NCI-H187 (cell line): ENCODE results near the gene CLUH.
"Not testable (repeated sequence)": the region's sequence is repeated elsewhere in the genome, so short reads cannot be mapped to it uniquely, and the experiment has no call there.

Source experiments
- DNase-seq, 2 experiments: peaks; one replicate each; lab custom pipeline; 2025; lab: John Stamatoyannopoulos, UW

The CLUH gene

DNA sequence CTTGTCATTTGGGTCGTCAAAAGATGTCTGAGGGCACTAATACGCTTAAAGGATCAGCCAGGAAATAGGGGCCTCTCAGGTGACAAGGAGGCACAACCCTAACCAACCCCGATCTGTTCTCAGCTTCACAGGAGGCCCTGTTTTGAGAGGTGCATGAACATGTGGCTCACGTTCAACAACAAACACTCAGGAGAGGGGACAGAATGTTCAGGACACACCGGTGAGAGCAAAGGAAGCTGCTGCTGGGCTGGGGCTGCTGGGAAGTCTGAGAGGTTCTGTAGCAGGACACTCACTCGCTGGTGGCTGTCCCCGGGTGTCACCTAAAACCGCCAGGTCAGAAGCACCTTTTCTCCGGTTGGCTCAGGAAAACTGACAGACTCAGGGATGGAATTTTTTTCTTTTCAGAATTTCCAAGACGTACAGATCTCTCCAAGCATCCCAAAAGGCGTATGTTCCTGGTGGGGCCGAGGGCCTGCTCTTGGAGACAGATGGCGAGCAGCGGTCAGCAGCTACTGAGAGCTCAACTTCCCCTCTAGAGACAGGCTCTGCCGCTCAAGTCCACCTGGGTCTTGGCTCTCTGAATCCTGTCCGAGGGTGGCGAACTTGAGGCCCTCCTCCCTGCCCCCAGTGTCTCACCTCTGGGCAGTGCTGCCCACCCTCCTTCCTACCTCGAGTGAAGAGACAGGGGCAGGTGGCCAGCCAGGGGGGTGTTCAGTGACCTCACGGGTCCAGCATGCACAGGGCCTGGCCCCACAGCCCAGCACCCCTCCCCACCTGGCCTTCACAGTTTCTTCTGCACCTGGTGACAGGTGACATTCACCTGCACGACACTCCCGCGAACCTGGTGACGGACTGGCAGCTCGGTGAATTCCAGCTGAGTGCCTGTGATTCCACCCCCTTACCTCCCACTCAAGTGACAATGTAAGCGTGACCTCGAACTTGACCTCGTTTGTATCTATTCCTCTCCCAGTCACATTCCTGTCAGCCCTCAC is 22.9 kb downstream of the CLUH start:
- DNase-seq = peak; percentile 29 to 57

DNA sequence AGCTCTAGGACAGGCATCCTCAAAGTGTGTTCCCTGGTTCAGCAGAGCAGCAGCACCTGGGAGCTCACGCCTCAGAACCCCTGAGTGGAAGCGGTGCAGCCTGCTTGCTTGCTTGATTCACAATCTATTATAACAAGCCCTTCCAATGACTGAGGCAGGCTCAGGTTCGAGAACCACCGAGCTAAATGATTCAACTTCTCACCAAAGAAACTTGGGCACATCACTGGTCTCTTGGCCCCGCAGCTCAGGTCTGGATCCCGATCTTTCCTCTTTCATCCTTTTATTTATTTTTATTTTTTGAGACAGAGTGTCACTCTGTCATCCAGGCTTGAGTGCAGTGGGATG is 24.5 kb downstream of the CLUH start:
- no peak for DNase-seq

DNA sequence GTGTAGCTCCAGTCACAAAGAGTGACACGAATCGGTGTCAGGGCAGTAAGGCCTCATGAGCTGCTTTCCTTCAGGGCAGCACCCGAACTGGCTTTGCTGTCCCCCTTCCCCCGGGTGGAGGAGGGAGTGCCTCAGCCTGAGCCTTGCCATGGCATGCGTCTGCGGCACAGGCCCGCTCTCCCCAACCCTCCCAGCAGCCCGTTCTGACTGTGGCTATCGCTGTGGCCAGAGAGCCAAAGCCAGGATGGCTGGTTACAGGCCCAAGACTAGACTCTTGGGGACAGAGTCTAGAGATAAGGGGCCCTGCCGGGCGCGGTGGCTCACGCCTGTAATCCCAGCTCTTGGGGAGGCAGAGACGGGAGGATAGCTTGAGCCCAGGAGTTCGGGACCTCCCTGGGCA is 25.9 kb downstream of the CLUH start:
- DNase-seq = no peak

DNA sequence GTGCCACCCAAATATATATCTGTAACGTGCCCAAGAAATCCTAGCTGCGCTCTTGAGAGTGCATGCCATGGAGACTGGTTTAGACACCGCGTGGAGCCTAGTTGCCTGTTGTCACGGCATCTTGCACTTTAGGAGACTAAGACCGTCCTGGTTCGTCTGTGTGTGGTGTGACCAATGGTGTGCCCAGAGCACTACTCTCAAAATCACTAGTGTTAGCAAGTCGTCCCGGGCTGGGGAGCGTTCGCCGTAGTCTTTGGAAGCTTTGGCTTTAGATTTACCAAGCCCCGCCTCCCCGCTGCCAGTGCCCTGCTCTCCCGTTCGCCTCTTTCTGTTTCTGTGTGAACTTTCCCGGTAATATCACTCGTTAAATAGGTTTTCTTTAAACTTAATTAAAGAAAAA is 27.0 kb downstream of the CLUH start:
- no peak for DNase-seq

DNA sequence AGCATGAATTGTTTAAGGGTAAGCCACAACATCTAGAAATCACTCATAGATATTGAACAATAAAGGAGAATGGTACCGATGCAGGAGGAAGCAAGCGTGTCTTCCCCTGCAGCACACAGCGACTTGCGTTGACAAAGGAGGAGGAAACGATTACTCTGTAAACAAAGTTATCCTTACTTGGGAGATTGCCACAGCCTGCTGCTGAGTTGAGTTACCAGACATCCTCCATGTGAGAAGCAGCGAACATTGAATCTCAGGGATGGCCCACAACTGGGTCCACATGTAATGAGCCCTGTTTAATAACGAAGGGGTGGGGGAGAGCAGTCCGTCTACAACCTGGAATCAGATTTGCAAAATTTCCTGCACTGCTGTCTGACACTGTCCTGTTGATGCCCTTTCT is 27.7 kb downstream of the CLUH start:
- DNase-seq = no peak

DNA sequence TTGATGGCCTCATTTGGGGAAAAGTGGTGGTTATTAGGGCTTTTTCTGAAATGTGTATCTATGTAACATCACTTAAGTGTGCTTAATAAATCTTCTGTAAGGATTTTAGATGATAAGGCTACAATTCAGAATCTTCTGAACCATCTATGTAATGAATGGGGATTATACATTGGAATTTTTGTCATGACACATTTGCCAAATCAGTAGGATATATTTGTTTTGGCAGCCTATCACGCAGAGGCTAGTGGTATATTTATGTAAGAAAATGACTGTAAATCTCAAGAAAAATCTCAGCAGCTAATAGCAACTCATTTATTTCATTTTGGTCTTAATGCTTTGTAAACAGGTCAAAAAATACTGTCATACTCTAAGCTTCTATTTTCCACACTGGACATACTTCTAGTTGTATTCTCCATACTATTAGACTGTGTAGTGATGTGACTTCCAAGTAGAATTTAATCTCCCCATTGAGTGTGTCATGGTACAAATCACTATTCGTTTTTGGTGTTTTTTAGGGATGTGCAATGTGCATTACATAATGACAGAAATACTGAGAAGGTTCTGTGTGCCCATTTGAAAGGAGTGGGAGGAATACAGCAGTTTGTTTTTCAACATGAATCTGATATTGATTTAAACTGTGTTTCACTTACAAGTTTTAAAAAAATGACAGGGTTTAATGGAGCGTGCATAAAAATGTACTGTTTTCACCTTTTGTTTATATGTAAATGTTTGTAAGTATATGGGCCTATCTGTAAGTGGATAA is 29.2 kb downstream of the CLUH start:
- DNase-seq = no peak

DNA sequence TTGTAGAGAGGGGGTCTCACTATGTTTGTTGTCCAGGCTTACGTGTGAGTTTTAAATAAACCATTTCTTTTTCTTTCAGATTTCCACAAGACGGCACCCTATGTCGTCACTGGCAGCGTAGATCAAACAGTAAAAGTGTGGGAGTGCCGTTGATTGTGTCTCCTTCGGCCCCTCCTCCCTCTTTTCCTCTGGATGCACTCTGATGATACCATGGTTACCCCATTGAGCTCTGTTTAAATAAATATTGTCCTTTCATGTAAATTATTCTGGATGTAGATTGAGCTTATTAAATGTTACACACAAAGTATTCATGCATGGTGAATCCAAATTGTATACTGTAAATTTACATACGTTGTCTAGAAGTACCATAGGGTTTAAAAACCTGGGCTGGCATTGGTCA is 29.9 kb downstream of the CLUH start:
- DNase-seq = no peak

DNA sequence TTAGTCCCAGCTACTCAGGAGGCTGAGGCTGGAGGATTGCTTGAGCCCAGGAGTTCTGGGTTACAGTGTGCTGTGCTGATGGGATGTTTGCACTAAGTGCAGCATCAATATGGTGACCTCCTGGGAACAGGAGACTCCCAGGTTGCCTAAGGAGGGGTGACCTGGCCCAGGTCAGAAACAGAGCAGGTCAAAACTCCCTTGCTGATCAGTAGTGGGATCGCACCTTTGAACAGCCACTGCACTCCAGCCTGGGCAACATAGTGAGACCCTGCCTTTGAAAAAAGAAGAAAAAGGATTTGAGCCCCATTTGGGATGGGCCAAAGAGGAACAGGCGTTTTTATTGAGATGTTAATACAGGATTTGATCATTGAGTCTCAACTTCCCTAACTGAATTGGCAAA is 30.6 kb downstream of the CLUH start:
- no peak for DNase-seq

DNA sequence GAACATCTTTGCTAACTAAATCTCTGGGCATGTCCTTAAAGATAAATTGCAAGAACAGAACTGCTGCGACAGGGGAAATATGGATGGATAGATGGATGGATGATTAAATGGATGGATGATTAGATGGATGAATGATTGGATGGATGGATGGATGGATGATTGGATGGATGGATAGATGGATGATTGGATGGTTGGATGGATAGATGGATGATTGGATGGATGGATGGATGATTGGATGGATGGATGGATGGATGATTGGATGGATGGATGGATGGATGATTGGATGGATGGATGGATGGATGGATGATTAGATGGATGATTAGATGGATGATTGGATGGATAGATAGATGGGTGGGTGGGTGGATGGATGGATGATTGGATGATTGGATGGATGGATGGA is 32.3 kb downstream of the CLUH start:
- DNase-seq = not testable (repeated sequence)

DNA sequence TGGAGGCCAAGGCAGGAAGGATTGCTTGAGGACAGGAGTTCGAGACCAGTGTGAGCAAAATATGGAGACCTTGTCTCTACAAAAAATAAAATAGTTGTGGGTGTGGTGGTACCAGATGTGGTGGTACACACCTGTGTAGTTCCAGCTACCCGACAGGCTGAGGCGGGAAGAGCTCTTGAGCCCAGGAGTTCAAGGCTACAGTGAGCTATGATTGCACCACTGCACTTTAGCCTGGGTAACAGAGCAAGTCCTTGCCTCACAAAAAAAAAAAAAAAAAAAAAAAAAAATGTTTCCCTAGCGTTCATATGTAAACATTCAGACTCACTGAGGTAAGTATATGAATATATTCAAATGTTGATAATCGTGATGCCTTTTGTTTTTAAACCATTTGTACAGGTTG is 39.5 kb downstream of the CLUH start:
- DNase-seq = no peak

DNA sequence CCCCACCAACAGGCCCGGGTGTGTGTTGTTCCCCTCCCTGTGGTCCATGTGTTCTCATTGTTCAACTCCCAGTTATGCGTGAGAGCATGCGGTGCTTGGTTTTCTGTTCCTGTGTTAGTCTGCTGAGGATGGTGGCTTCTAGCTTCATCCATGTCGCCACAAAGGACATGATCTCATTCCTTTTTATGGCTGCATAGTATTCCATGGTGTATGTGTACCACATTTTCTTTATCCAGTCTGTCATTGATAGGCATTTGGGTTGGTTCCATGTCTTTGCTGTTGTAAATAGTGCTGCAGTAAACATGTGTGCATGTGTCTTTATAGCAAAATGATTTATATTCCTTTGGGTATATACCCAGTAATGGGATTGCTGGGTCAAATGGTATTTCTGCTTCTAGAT is 51.2 kb downstream of the CLUH start:
- DNase-seq = not testable (repeated sequence)

DNA sequence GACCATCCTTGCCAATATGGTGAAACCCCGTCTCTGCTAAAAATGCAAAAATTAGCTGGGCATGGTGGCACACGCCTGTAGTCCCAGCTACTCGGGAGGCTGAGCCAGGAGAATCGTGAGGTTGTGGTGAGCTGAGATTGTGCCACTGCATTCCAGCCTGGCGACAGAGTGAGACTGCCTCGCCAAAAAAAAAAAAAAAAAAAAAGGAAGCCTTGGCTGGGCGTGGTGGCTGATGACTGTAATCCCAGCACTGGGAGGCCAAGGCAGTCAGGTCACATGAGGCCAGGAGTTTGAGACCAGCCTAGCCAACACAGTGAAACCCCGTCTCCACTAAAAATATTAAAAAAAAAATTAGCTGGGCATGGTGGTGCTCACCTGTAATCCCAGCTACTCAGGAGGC is 52.2 kb downstream of the CLUH start:
- DNase-seq = not testable (repeated sequence)

DNA sequence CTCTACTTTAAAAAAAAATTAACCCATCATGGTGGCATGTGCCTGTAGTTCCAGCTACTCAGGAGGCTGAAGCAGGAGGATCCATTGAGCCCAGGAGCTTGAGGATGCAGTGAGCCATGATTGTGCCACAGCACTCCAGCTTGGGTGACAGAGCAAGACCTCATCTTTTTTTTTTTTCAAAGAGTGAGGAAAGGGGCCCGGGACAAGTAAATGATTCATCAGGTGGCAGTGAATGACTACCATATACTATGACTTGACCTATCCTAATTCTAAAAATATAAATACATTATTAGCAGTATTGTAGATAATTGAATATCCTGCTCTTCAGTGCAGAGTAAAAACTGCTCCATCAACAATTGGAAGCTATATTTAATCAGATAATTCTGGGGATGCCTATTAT is 55.3 kb downstream of the CLUH start:
- DNase-seq = no peak

DNA sequence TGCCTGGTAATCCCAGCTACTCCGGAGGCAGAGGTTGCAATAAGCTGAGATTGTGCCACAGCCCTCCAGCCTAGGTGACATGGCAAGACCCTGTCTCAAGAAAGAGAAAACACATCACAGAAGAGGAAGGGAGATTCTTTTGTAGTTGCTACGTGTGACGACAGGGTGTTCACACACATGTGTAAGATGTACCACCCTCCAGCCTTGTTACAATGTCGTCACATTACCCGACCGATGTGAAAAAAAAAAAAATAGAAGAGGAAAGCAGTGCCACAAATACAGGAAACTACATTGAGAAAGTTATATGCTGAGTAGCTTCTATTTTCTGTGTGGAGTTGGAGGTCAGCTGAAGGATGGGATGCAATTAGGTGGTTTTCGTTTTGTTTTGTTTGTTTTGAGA is 56.0 kb downstream of the CLUH start:
- no peak for DNase-seq

DNA sequence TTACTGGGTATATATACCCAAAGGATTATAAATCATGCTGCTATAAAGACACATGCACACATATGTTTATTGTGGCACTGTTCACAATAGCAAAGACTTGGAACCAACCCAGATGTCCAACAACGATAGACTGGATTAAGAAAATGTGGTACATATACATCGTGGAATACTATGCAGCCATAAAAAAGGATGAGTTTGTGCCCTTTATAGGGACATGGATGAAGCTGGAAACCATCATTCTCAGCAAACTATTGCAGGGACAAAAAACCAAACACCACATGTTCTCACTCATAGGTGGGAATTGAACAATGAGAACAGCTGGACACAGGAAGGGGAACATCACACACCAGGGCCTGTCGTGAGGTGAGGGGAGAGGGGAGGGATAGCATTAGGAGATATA is 58.7 kb downstream of the CLUH start:
- DNase-seq = not testable (repeated sequence)

DNA sequence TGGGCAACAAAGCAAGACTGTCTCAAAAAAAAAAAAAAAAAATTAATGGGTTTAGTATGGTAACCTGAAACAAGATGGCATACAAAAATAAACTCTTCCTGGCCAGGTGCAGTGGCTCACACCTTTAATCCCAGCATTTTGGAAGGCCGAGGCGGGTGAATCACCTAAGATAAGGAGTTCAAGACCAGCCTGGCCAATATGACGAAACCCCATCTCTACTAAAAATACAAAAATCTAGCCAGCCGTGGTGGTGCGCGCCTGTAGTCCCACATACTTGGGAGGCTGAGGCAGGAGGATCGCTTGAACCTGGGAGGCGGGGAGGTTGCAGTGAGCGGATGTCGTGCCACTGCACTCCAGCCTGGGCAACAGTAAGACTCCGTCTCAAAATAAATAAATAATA is 62.4 kb downstream of the CLUH start:
- no peak for DNase-seq

DNA sequence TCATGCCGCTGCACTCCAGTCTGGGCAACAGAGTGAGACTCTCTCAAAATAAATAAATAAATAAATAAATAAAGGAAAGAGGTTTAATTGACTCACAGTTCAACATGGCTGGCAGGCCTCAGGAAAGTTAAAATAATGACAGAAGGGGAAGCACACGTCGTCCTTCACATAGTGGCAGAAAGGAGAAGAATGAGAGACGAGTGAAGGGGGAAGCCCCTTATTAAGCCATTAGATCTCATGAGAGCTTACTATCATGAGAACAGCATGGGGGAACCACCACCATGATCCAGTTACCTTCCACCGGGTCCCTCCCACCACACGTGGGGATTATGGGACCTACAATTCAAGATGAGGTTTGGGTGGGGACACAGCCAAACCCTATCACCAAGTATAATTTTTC is 63.6 kb downstream of the CLUH start:
- DNase-seq = no peak

DNA sequence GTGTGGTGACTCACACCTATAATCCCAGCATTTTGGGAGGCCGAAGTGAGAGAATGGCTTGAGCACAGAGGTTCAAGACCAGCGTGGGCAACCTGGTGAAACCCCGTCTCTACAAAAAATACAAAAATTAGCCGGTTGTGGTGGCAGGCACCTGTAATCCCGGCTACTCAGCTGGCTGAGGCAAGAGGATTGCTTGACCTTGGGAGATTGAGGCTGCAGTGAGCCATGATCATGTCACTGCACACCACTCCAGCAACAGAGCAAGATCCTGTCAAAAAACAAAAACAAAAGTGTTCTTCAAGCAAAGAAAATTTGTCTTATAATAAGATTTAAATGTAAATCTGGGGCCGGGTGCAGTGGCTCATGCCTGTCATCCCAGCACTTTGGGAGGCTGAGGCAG is 66.6 kb downstream of the CLUH start:
- DNase-seq = no peak
